Activated CD8-positive, alpha-beta memory T cell treated with anti-CD3 and anti-CD28 coated beads for 4 hours (primary cell): ENCODE results near the gene RBMY1B.
"Not testable (repeated sequence)": the region's sequence is repeated elsewhere in the genome, so short reads cannot be mapped to it uniquely, and the experiment has no call there.

ENCODE experiments used
- DNase-seq, 2 donors: peaks; one replicate each; pipeline ENCODE4 v3.0.0-alpha.2; 2020; ENCODE audit warnings: low read depth in 2 of 2

RBMY1B gene

GRCh38 chrY:21511038-21511437, at the start of gene RBMY1B:
Gene RBMY1B (plus strand): TSS chrY:21511338. CDS start chrY:21513351, 2,013 bp downstream.
- DNase-seq: not testable (repeated sequence)

- not testable (repeated sequence) for DNase-seq
Observed at GRCh38 chrY:21462915-21463314, 48.2 kb upstream of the RBMY1B start.

- no peak for DNase-seq
Observed at GRCh38 chrY:21482967-21483366, 28.2 kb upstream of the RBMY1B start.

- DNase-seq: not testable (repeated sequence)
Observed at GRCh38 chrY:21534579-21534978, 23.4 kb downstream of the RBMY1B start, which contains the start of gene RBMY1A1. Gene RBMY1A1 (plus strand): TSS chrY:21534879. CDS start chrY:21536892, 2,013 bp downstream.

GRCh38 chrY:21559316-21559984, 48.3 kb downstream of the RBMY1B start:
- not testable (repeated sequence) for DNase-seq
